HCT116 (cell line): Measurements from ENCODE around the gene COMMD3.

Experiments
- EZH2 ChIP-seq: fragments of 200-600 bp; sonication (generic); IDR thresholded peaks from 2 replicates; pipeline ENCODE4 v1.6.1; 2017; ENCODE audit warnings: antibody characterized with exemption, mixed run types
- POLR2A ChIP-seq: IDR thresholded peaks from 2 replicates; pipeline ENCODE4 v1.7.0; 2011; ENCODE audit warnings: borderline replicate concordance; ENCODE audit not compliant: insufficient read depth, insufficient read length; ENCODE audit errors: extremely low read depth
- POLR2AphosphoS5 ChIP-seq: IDR thresholded peaks from 2 replicates; pipeline ENCODE4 v1.6.1; 2011; ENCODE audit warnings: mild to moderate bottlenecking, low read depth, low read length, moderate library complexity
- RAD21 ChIP-seq: IDR thresholded peaks from 2 replicates; pipeline ENCODE4 v1.6.1; 2012; ENCODE audit warnings: low read depth, mild to moderate bottlenecking
- ZFX ChIP-seq: fragments of 450-650 bp; IDR thresholded peaks from 2 replicates; pipeline ENCODE4 v1.6.1; 2017
- ZNF274 ChIP-seq: fragments of 200-500 bp; sonication (Bioruptor generic); IDR thresholded peaks from 2 replicates; pipeline ENCODE4 v1.6.1; 2014; ENCODE audit warnings: mild to moderate bottlenecking, low read depth, low read length, inconsistent platforms
- TF ChIP-seq, protein P1 (sequence below), 3 experiments: fragments of 200-600 bp in 1 of 3; sonication (generic) in 1 of 3; IDR thresholded peaks in 2 of 3; conservative IDR thresholded peaks in 1 of 3; 2 replicates each; pipeline ENCODE4 v1.5.1; 2012 to 2017; ENCODE audit warnings: low read depth in 2 of 3, low read length in 2 of 3, antibody characterized with exemption in 1 of 3, borderline replicate concordance in 1 of 3, control low read depth in 1 of 3, mild to moderate bottlenecking in 1 of 3, mixed read lengths in 1 of 3, mixed run types in 1 of 3, moderate library complexity in 1 of 3; ENCODE audit not compliant: insufficient read depth in 1 of 3

DNA sequence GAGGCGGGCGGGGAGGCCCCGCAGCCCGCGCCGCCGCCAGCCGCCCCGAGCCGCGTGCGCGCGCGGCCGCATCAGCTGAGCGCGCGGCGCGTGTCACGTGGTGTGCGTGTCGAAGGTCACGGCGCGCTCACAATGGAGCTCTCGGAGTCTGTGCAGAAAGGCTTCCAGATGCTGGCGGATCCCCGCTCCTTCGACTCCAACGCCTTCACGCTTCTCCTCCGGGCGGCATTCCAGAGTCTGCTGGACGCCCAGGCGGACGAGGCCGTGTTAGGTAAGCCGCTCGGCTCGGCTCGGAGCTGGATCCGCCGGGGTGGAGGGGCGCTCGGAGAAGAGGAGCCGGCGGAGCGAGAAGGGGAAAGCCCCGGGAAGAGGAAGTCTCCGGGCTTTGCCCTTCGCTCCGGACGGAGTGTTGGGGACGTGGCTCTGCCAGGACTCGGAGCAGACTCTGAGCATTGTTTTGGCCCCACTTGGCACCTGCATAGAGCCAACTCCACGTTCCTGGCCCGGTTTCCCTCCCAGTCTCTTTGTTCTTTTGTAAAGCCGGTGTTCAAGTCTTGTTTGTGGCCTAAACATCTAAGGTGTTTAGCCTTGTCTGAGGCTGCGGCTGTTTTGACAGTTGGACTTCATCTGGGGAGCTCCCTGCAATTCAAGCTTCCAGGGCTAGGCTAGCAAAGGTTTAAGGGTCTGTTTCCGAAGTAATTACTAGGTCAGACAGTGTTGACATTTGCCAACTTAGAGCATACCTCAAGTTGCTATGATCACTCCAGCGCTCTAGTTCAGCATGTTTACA lies at the start of gene COMMD3:
- TF ChIP-seq EZH2 (no peak), POLR2A (peak; percentile 82), ZFX (peak; percentile 29; the same call in 1 of the 2 replicates), POLR2AphosphoS5 (peak; percentile 88), ZNF274 (no peak), RAD21 (0 out of 2 replicates have a peak, but pooled peaks have one; percentile 17)
- TF ChIP-seq, protein P1, sequence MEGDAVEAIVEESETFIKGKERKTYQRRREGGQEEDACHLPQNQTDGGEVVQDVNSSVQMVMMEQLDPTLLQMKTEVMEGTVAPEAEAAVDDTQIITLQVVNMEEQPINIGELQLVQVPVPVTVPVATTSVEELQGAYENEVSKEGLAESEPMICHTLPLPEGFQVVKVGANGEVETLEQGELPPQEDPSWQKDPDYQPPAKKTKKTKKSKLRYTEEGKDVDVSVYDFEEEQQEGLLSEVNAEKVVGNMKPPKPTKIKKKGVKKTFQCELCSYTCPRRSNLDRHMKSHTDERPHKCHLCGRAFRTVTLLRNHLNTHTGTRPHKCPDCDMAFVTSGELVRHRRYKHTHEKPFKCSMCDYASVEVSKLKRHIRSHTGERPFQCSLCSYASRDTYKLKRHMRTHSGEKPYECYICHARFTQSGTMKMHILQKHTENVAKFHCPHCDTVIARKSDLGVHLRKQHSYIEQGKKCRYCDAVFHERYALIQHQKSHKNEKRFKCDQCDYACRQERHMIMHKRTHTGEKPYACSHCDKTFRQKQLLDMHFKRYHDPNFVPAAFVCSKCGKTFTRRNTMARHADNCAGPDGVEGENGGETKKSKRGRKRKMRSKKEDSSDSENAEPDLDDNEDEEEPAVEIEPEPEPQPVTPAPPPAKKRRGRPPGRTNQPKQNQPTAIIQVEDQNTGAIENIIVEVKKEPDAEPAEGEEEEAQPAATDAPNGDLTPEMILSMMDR (IDR thresholded peaks at IDR 0.05 in 2 of 3, conservative IDR thresholded peaks at IDR 0.05 in 1 of 3; ENCODE audit: borderline replicate concordance in 1 of 3, insufficient read depth in 1 of 3, low read depth in 2 of 3, low read length in 2 of 3) = no peak
